GM18867 (cell line): ENCODE results near the gene CCDC93.

Experiments used
- ATAC-seq: cut with Tn5 transposase; IDR thresholded peaks from one replicate; pipeline ENCODE4 v1.9.1; 2021; ENCODE audit warnings: mild to moderate bottlenecking, moderate library complexity; ENCODE audit not compliant: unreplicated experiment

CCDC93 gene

GRCh38 chr2:117994729-117995128, 19.1 kb downstream of the CCDC93 start:
- ATAC-seq = no peak

- ATAC-seq = no peak
Observed at GRCh38 chr2:117989854-117990438, 23.9 kb downstream of the CCDC93 start.

GRCh38 chr2:117987121-117987520, 26.7 kb downstream of the CCDC93 start:
- ATAC-seq = no peak

GRCh38 chr2:117985092-117985491, 28.8 kb downstream of the CCDC93 start:
- no peak for ATAC-seq

GRCh38 chr2:117984208-117984607, 29.7 kb downstream of the CCDC93 start:
- no peak for ATAC-seq

- no peak for ATAC-seq
Observed at GRCh38 chr2:117983040-117983439, 30.8 kb downstream of the CCDC93 start.

- ATAC-seq = no peak
Observed at GRCh38 chr2:117982376-117983033, 31.4 kb downstream of the CCDC93 start.

GRCh38 chr2:117981810-117982209, 32.1 kb downstream of the CCDC93 start:
- no peak for ATAC-seq

- ATAC-seq = no peak
Observed at GRCh38 chr2:117980783-117981676, 32.8 kb downstream of the CCDC93 start.

GRCh38 chr2:117979911-117980701, 33.8 kb downstream of the CCDC93 start:
- no peak for ATAC-seq

- ATAC-seq = no peak
Observed at GRCh38 chr2:117977696-117978095, 36.2 kb downstream of the CCDC93 start.

GRCh38 chr2:117976581-117976980, 37.3 kb downstream of the CCDC93 start:
- ATAC-seq = no peak

GRCh38 chr2:117973498-117974082, 40.3 kb downstream of the CCDC93 start:
- ATAC-seq = no peak

- ATAC-seq = no peak
Observed at GRCh38 chr2:117972476-117973123, 41.3 kb downstream of the CCDC93 start.

GRCh38 chr2:117968722-117969121, 45.1 kb downstream of the CCDC93 start:
- no peak for ATAC-seq

GRCh38 chr2:117967977-117968718, 45.7 kb downstream of the CCDC93 start:
- no peak for ATAC-seq

- ATAC-seq = no peak
Observed at GRCh38 chr2:117963446-117963845, 50.4 kb downstream of the CCDC93 start.

- ATAC-seq = no peak
Observed at GRCh38 chr2:117961201-117961600, 52.7 kb downstream of the CCDC93 start.

GRCh38 chr2:117960231-117960630, 53.6 kb downstream of the CCDC93 start:
- no peak for ATAC-seq
